Fibroblast of upper back skin (primary cell): Measurements from ENCODE around the gene ACHE.

ENCODE experiments used
- DNase-seq: peaks from one replicate; pipeline ENCODE4 v3.0.0-alpha.2; 2013

The ACHE gene

GRCh38 chr7:100896732-100897608 lies 1.3 kb upstream of the ACHE start:
- no peak for DNase-seq

- no peak for DNase-seq
Measured at GRCh38 chr7:100895956-100896731, 456 bp upstream of the ACHE start.

GRCh38 chr7:100894860-100895700 lies 608 bp downstream of the ACHE start:
- peak; percentile 22 for DNase-seq

- no peak for DNase-seq
Measured at GRCh38 chr7:100893910-100894721, 1.6 kb downstream of the ACHE start.

- DNase-seq, result no peak
Measured at GRCh38 chr7:100893318-100893895, 2.3 kb downstream of the ACHE start.

- DNase-seq, result no peak
Measured at GRCh38 chr7:100892364-100893317, 3.0 kb downstream of the ACHE start.

GRCh38 chr7:100891568-100892247 lies 4.0 kb downstream of the ACHE start:
- DNase-seq, result no peak

GRCh38 chr7:100890653-100891567 lies 4.8 kb downstream of the ACHE start:
- DNase-seq, result no peak

- DNase-seq, result no peak
Measured at GRCh38 chr7:100888988-100889750, 6.5 kb downstream of the ACHE start, which contains the start of gene UFSP1. TSS of gene UFSP1 (minus strand) at chr7:100889715. CDS start at chr7:100889271, 444 bp downstream.

GRCh38 chr7:100888291-100888987 lies 7.2 kb downstream of the ACHE start:
- DNase-seq, result no peak

GRCh38 chr7:100887516-100888290 lies 8.0 kb downstream of the ACHE start:
- no peak for DNase-seq

GRCh38 chr7:100886936-100887515 lies 8.7 kb downstream of the ACHE start:
- DNase-seq, result no peak

- DNase-seq, result no peak
Measured at GRCh38 chr7:100886142-100886935, 9.3 kb downstream of the ACHE start.

- no peak for DNase-seq
Measured at GRCh38 chr7:100885440-100886141, 10.1 kb downstream of the ACHE start.
